GM12873 (cell line): ENCODE results near the gene DNPH1.

ENCODE experiments used
- TF ChIP-seq, protein P1 (sequence below): IDR thresholded peaks from 2 replicates; pipeline ENCODE4 v1.5.1; 2012; ENCODE audit warnings: low read depth, mild to moderate bottlenecking, moderate library complexity, low read length, control low read depth; ENCODE audit not compliant: insufficient read depth; ENCODE audit errors: missing control alignments

DNPH1 gene

DNA sequence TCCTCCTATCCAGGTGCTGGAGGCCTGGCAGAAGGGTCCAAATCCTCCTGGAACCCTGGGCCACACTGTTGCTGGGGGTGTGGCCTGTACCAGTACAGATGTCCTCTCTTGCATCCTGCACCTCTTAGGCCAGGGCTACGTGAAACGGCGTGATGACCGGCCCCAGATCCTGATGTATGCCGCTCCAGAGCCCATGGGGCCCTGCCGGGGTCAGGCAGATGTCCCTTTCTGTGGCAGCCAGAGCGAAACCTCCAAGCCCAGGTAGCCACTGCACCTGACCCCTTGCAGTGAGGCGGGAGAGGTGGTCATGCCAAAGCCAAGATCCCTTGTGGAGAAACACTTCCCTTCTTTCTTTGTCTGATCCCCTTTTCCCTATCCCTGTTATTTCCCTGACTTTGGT lies 14.2 kb downstream of the DNPH1 start:
- TF ChIP-seq, protein P1, sequence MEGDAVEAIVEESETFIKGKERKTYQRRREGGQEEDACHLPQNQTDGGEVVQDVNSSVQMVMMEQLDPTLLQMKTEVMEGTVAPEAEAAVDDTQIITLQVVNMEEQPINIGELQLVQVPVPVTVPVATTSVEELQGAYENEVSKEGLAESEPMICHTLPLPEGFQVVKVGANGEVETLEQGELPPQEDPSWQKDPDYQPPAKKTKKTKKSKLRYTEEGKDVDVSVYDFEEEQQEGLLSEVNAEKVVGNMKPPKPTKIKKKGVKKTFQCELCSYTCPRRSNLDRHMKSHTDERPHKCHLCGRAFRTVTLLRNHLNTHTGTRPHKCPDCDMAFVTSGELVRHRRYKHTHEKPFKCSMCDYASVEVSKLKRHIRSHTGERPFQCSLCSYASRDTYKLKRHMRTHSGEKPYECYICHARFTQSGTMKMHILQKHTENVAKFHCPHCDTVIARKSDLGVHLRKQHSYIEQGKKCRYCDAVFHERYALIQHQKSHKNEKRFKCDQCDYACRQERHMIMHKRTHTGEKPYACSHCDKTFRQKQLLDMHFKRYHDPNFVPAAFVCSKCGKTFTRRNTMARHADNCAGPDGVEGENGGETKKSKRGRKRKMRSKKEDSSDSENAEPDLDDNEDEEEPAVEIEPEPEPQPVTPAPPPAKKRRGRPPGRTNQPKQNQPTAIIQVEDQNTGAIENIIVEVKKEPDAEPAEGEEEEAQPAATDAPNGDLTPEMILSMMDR = no peak

DNA sequence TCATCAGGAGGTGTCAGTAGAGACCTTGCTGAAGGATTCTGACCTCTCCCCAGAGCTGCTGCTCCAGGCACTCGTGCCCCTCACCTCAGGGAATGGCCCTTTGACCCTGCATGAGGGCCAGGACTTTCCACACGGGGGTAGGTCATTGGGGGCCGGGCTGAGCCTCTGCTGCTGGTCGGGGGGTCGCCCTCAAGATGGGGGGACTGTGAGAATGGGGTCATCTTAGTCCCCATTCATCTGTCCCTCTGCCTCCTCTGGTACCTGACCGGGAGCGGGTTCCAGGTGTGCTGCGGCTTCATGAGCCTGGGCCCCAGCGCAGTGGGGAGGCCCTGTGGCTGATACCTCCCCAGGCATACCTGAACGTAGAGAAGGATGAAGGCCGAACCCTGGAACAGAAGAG lies 15.8 kb downstream of the DNPH1 start:
- TF ChIP-seq, protein P1 = no peak

DNA sequence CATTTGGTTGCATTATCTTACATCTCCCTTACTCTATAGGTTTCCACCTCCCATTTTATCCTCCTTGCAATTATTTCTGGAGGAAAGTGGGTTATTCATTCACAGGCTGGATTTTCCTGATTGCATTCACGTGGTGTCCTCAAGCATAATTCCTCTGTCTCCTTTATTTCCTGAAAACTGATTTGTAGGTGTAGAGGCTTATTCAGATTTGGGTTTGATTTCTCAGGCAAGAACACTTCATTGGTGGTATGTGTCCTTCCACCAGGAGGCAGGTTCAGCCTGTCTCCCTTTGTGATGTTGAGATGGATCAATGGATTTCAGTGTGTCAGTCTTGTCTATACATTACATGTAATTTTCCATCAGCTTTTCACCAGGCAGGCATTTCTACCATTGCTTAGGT lies 17.3 kb downstream of the DNPH1 start:
- TF ChIP-seq, protein P1 = peak; percentile 15

DNA sequence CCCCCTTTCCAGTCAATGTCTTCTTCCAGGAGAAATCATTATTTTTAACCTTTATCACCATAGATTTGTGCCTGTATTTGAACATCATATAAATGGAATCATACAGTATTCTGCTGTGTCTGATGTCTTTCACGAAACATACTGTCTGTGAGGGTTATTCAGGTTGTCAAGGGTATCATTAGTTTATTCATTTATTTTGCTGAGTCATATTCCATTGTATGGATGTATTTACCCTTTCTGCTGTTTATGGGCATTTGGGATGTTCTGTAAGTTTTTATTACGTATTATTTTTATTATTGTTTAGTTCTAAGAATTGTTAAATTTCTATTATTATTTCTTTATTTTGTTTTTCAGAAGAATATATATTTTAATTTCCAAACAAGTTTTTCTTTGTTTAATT lies 22.0 kb downstream of the DNPH1 start:
- TF ChIP-seq, protein P1 = no peak

DNA sequence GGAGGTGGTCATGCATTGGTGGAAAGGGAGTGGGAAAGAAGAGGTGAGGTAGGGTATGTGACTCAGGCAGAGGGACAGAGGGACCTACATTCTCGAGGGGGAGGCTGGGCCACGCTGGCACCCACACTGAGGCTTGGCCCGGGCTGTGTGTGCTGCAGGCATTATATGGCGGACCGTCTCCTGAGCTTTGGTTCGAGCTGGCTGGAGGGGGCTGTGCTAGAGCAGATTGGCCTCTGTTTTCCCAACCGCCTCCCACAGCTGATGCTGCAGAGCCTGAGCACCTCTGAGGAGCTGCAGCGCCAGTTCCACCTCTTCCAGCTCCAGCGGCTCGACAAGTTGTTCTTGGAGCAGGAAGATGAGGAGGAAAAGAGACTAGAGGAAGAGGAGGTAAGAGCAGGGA lies 23.4 kb downstream of the DNPH1 start:
- TF ChIP-seq, protein P1 = no peak

DNA sequence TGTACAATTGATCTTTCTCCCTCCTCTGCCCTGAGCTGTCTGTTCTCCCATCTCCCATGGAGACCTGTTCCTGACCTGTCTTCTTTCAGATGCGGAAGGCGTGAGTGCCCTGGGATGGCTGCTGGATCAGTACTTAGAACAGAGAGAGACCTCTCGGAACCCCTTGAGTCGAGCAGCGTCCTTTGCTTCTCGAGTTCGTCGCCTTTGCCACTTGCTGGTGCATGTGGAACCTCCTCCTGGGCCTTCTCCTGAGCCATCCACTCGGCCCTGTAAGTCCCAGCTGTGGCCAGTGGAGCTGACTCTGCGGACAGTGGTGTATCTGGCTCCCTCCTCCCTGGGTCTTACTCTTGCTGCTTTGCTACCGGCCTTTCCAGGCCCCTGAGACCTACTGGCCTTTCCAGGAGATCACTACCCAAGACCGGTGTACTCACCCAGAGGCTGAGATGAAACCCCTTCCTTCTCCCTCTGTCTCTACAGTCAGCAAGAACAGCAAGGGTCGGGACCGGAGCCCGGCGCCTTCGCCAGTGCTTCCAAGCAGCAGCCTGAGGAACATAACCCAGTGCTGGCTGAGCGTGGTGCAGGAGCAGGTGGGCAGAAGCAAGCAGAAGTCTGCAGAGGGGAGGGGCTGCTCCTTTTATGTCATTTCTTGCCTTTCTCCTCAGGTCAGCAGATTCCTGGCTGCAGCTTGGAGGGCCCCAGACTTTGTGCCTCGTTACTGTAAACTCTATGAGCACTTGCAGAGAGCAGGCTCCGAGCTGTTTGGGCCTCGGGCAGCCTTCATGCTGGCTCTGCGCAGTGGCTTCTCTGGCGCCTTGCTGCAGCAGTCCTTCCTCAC lies 24.8 kb downstream of the DNPH1 start:
- TF ChIP-seq, protein P1 = no peak

DNA sequence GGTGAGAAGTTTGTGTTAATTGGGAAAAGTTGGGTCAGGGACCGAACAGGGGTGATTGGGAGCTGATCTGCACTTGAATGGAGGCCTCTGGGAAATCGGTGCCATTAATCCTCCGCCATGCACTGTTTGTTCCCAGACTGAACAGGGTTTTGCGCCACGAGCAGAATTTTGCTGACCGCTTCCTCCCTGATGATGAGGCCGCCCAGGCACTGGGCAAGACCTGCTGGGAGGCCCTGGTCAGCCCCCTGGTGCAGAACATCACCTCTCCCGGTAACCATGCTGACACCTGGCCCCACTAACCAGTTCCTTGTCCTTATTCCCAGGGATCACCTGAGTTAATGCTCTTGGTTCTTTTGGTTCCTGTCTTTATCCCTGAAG lies 25.6 kb downstream of the DNPH1 start:
- TF ChIP-seq, protein P1 = no peak
